ENCODE results near the gene PALM2AKAP2.

The PALM2AKAP2 gene

GRCh38 chr9:109771087-109771486, 8.9 kb upstream of the PALM2AKAP2 start:
- Histone ChIP-seq H3K4me3 (ENCODE audit: low read length) (no peak overlapping the region), H3K9me3 (ENCODE audit: control insufficient read depth, insufficient read depth, low read length) (no peaks in the 10 kb centered on the region), H3K27ac (ENCODE audit: low read length) (no peak overlapping the region), H3K27me3 (ENCODE audit: control insufficient read depth, insufficient read depth, low read length) (no peaks in the 10 kb centered on the region), H3K36me3 (ENCODE audit: control insufficient read depth, insufficient read depth, low read length) (no peaks in the 10 kb centered on the region), H3K4me1 (ENCODE audit: control insufficient read depth, insufficient read depth, low read length) (peaks cover 6% of the 10 kb centered on the region; the same call in 1 of the 2 replicates)
- peak; percentile 48 for DNase-seq (ENCODE audit: low read depth, low spot score)
- WGBS (ENCODE audit: insufficient coverage, insufficient read length) = no CpG with 5 or more reads among the region's 2 CpGs

DNA sequence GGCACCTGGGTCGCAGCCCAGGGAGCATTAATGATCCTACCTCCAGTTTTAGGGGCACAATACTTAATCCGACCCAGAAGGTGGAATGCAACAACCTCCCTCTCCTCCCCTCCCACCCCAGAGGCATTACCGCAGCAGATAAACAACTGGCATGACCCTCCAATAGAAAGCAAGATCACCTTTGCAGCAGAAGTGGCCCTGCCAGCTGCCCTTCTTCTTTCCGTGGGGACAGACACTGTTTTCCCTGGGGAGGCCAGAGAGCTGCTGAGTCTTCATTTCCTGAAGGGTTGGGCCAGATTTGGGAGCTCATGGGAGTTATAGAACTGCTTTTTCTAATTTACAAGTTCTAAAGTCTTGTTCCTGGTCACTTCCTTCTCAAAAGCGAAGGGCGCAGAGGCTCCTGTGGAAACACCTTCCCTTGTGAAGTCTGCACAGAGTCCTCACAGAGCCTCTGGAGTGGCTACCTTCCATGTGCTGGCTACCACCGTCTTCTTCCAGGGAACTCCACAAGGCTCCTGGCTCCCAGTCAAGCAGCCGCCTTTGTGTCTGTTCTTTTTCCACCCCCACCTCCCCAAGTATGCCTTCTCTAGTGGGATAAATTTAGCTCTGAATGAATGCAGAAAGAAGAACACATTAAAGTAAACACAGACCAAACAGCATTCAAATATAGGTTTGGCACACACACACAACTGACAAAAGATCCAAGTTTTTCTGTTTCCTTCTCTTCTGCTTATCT, 8.0 kb upstream of the PALM2AKAP2 start:
- Histone ChIP-seq H3K4me3 (ENCODE audit: low read length) (no peak overlapping the region), H3K4me1 (ENCODE audit: control insufficient read depth, insufficient read depth, low read length) (peaks cover 6% of the 10 kb centered on the region; the same call in 1 of the 2 replicates), H3K27ac (ENCODE audit: low read length) (no peak overlapping the region), H3K27me3 (ENCODE audit: control insufficient read depth, insufficient read depth, low read length) (no peaks in the 10 kb centered on the region), H3K9me3 (ENCODE audit: control insufficient read depth, insufficient read depth, low read length) (no peaks in the 10 kb centered on the region), H3K36me3 (ENCODE audit: control insufficient read depth, insufficient read depth, low read length) (no peaks in the 10 kb centered on the region)
- no CpG with 5 or more reads among the region's 8 CpGs for WGBS (ENCODE audit: insufficient coverage, insufficient read length)
- no peak for DNase-seq (ENCODE audit: low read depth, low spot score)

- DNase-seq (ENCODE audit: low read depth, low spot score) = no peak
- H3K27me3 ChIP-seq (ENCODE audit: control insufficient read depth, insufficient read depth, low read length) = no peaks in the 10 kb centered on the region; the same call in 1 of the 2 replicates
Measured at GRCh38 chr9:109775516-109775915, 4.5 kb upstream of the PALM2AKAP2 start.

DNA sequence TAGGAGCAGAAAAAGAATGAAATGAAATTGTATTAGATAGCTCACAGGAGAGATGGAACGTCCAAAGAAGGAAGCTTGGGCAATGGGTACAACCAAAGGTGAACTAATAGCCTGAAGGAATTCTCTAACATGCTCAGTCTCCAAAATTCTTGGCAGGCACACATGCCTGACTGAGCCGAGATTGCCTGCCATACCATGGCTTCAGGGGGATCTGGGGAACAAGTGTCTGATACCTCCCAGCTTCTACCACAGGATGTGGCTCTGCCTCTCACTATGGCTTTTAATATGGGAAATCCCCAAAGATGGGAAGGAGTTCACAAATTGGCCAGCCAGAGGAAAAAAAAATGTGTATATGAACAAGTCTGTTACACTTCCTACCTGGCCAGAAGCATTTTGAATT, 3.6 kb upstream of the PALM2AKAP2 start:
- Histone ChIP-seq H3K9me3 (ENCODE audit: control insufficient read depth, insufficient read depth, low read length) (no peaks in the 10 kb centered on the region), H3K27me3 (ENCODE audit: control insufficient read depth, insufficient read depth, low read length) (no peaks in the 10 kb centered on the region; the same call in 1 of the 2 replicates), H3K36me3 (ENCODE audit: control insufficient read depth, insufficient read depth, low read length) (no peaks in the 10 kb centered on the region), H3K4me1 (ENCODE audit: control insufficient read depth, insufficient read depth, low read length) (peaks cover 2% of the 10 kb centered on the region; the same call in 1 of the 2 replicates), H3K4me3 (ENCODE audit: low read length) (no peak overlapping the region), H3K27ac (ENCODE audit: low read length) (no peak overlapping the region)
- no CpG with 5 or more reads among the region's 2 CpGs for WGBS (ENCODE audit: insufficient coverage, insufficient read length)
- no peak for DNase-seq (ENCODE audit: low read depth, low spot score)

More at GRCh38 chr9:109775516-109775915, 4.5 kb upstream of the PALM2AKAP2 start:
- no peaks in the 10 kb centered on the region for H3K9me3 ChIP-seq (ENCODE audit: control insufficient read depth, insufficient read depth, low read length)
- WGBS (ENCODE audit: insufficient coverage, insufficient read length) = no CpG with 5 or more reads among the region's 3 CpGs
- no peaks in the 10 kb centered on the region for H3K36me3 ChIP-seq (ENCODE audit: control insufficient read depth, insufficient read depth, low read length)
- no peak overlapping the region for H3K4me3 ChIP-seq (ENCODE audit: low read length)
- H3K27ac ChIP-seq (ENCODE audit: low read length) = no peak overlapping the region
- H3K4me1 ChIP-seq (ENCODE audit: control insufficient read depth, insufficient read depth, low read length) = peaks cover 4% of the 10 kb centered on the region; the same call in 1 of the 2 replicates

- WGBS (ENCODE audit: insufficient coverage, insufficient read length) = no CpG with 5 or more reads among the region's 16 CpGs
- DNase-seq (ENCODE audit: low read depth, low spot score) = no peak
- H3K4me3 ChIP-seq (ENCODE audit: low read length) = peak overlapping the region; percentile 51; the same call in 1 of the 2 replicates
Measured at GRCh38 chr9:109780453-109781033, 545 bp downstream of the PALM2AKAP2 start.

GRCh38 chr9:109781086-109781485, 1.1 kb downstream of the PALM2AKAP2 start:
- no peaks in the 10 kb centered on the region; the same call in 1 of the 2 replicates for H3K27me3 ChIP-seq (ENCODE audit: control insufficient read depth, insufficient read depth, low read length)
- H3K9me3 ChIP-seq (ENCODE audit: control insufficient read depth, insufficient read depth, low read length) = no peaks in the 10 kb centered on the region
- no peaks in the 10 kb centered on the region for H3K4me1 ChIP-seq (ENCODE audit: control insufficient read depth, insufficient read depth, low read length)
- H3K36me3 ChIP-seq (ENCODE audit: control insufficient read depth, insufficient read depth, low read length) = no peaks in the 10 kb centered on the region
- no peak for DNase-seq (ENCODE audit: low read depth, low spot score)
- WGBS (ENCODE audit: insufficient coverage, insufficient read length) = no CpG with 5 or more reads among the region's 5 CpGs
- peak overlapping the region; percentile 51; the same call in 1 of the 2 replicates for H3K4me3 ChIP-seq (ENCODE audit: low read length)
- no peak overlapping the region for H3K27ac ChIP-seq (ENCODE audit: low read length)

More at GRCh38 chr9:109780453-109781033, 545 bp downstream of the PALM2AKAP2 start:
- Histone ChIP-seq H3K4me1 (ENCODE audit: control insufficient read depth, insufficient read depth, low read length) (no peaks in the 10 kb centered on the region), H3K27me3 (ENCODE audit: control insufficient read depth, insufficient read depth, low read length) (no peaks in the 10 kb centered on the region; the same call in 1 of the 2 replicates), H3K36me3 (ENCODE audit: control insufficient read depth, insufficient read depth, low read length) (no peaks in the 10 kb centered on the region), H3K9me3 (ENCODE audit: control insufficient read depth, insufficient read depth, low read length) (no peaks in the 10 kb centered on the region), H3K27ac (ENCODE audit: low read length) (no peak overlapping the region)

DNA sequence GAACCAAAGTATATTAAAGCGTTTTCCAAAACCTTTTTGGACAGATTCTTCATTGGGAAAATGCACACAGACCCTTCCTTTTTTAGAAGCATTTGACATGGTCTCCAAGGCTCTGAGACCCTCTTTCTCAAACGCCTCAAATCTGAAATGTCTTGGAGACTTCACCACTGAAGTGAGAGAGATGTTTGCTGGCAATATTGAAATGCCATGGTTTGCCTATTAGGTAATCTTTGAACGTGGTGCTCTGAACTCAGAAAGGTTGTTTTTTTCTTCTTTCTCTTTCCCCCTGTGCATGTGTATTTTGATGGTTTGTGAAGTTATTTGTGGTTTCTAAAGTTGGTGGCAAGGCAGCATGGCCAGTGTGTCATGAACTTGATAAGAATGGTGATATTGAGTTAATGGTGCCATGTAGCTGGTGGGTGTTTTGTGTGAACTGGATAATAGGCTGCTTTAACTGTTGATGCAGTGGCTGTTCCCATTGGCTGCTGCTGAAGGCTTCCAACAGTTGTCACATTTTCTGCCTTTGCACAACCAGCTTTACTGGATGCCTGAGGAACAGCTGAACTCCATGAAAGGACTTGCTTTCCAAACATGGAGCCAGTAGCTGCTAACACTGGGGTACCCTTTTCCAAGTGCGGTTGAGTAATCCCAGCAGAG, 1.7 kb downstream of the PALM2AKAP2 start:
- H3K4me3 ChIP-seq (ENCODE audit: low read length) = no peak overlapping the region
- DNase-seq (ENCODE audit: low read depth, low spot score) = no peak
- H3K4me1 ChIP-seq (ENCODE audit: control insufficient read depth, insufficient read depth, low read length) = no peaks in the 10 kb centered on the region
- H3K36me3 ChIP-seq (ENCODE audit: control insufficient read depth, insufficient read depth, low read length) = no peaks in the 10 kb centered on the region
- H3K9me3 ChIP-seq (ENCODE audit: control insufficient read depth, insufficient read depth, low read length) = no peaks in the 10 kb centered on the region
- WGBS (ENCODE audit: insufficient coverage, insufficient read length) = no CpG with 5 or more reads among the region's 4 CpGs
- H3K27ac ChIP-seq (ENCODE audit: low read length) = no peak overlapping the region
- H3K27me3 ChIP-seq (ENCODE audit: control insufficient read depth, insufficient read depth, low read length) = no peaks in the 10 kb centered on the region; the same call in 1 of the 2 replicates

GRCh38 chr9:109787735-109788134, 7.7 kb downstream of the PALM2AKAP2 start:
- H3K27ac ChIP-seq (ENCODE audit: low read length) = no peak overlapping the region
- H3K9me3 ChIP-seq (ENCODE audit: control insufficient read depth, insufficient read depth, low read length) = no peaks in the 10 kb centered on the region
- no peaks in the 10 kb centered on the region for H3K36me3 ChIP-seq (ENCODE audit: control insufficient read depth, insufficient read depth, low read length)
- no peaks in the 10 kb centered on the region for H3K27me3 ChIP-seq (ENCODE audit: control insufficient read depth, insufficient read depth, low read length)
- no peak for DNase-seq (ENCODE audit: low read depth, low spot score)
- no peak overlapping the region for H3K4me3 ChIP-seq (ENCODE audit: low read length)
- no CpG with 5 or more reads among the region's 3 CpGs for WGBS (ENCODE audit: insufficient coverage, insufficient read length)
- H3K4me1 ChIP-seq (ENCODE audit: control insufficient read depth, insufficient read depth, low read length) = no peaks in the 10 kb centered on the region

- Histone ChIP-seq H3K4me1 (ENCODE audit: control insufficient read depth, insufficient read depth, low read length) (no peaks in the 10 kb centered on the region), H3K36me3 (ENCODE audit: control insufficient read depth, insufficient read depth, low read length) (no peaks in the 10 kb centered on the region), H3K4me3 (ENCODE audit: low read length) (no peak overlapping the region), H3K9me3 (ENCODE audit: control insufficient read depth, insufficient read depth, low read length) (no peaks in the 10 kb centered on the region), H3K27me3 (ENCODE audit: control insufficient read depth, insufficient read depth, low read length) (no peaks in the 10 kb centered on the region), H3K27ac (ENCODE audit: low read length) (no peak overlapping the region)
- DNase-seq (ENCODE audit: low read depth, low spot score) = no peak
- no CpG with 5 or more reads among the region's 5 CpGs for WGBS (ENCODE audit: insufficient coverage, insufficient read length)
Measured at GRCh38 chr9:109789556-109789955, 9.6 kb downstream of the PALM2AKAP2 start.

GRCh38 chr9:109789971-109790370, 10.0 kb downstream of the PALM2AKAP2 start:
- no peak overlapping the region for H3K27ac ChIP-seq (ENCODE audit: low read length)
- no peaks in the 10 kb centered on the region for H3K27me3 ChIP-seq (ENCODE audit: control insufficient read depth, insufficient read depth, low read length)
- WGBS (ENCODE audit: insufficient coverage, insufficient read length) = no CpG with 5 or more reads among the region's 3 CpGs
- no peak for DNase-seq (ENCODE audit: low read depth, low spot score)
- no peaks in the 10 kb centered on the region for H3K4me1 ChIP-seq (ENCODE audit: control insufficient read depth, insufficient read depth, low read length)
- H3K9me3 ChIP-seq (ENCODE audit: control insufficient read depth, insufficient read depth, low read length) = no peaks in the 10 kb centered on the region
- no peak overlapping the region for H3K4me3 ChIP-seq (ENCODE audit: low read length)
- no peaks in the 10 kb centered on the region for H3K36me3 ChIP-seq (ENCODE audit: control insufficient read depth, insufficient read depth, low read length)
